Prostate gland (tissue), 2 donors: ENCODE data around the gene LYPD8. TPM values are rescaled to one million over a fixed set of nuclear protein-coding genes. Genes with fewer than 3 reads are reported as not detected.

Source experiments
- DNase-seq: peaks from one replicate; pipeline ENCODE4 v3.0.0-alpha.2; 2019; ENCODE audit warnings: low spot score
- H3K27ac ChIP-seq, 2 donors: fragments of 200-600 bp; sonication (generic); 2 replicates each; pipeline ENCODE4 v1.5.1; 2017 to 2019
- H3K27me3 ChIP-seq: fragments of 200-600 bp; sonication (generic); replicated peaks from 2 replicates; pipeline ENCODE4 v1.5.1; 2019; ENCODE audit not compliant: insufficient read depth
- H3K36me3 ChIP-seq, 2 donors: fragments of 200-600 bp; sonication (generic); 1 replicate in 1 of 2; 2 replicates in 1 of 2; pipeline versions ENCODE4 v1.5.1 to v1.8.1; 2017 to 2019
- H3K4me1 ChIP-seq: fragments of 200-600 bp; sonication (generic); replicated peaks from 2 replicates; pipeline ENCODE4 v1.5.1; 2019
- H3K4me3 ChIP-seq, 2 donors: fragments of 200-600 bp; sonication (generic); 2 replicates each; pipeline ENCODE4 v1.5.1; 2017 to 2019
- H3K9me3 ChIP-seq: fragments of 200-600 bp; sonication (generic); 2 replicates; pipeline ENCODE4 v1.5.1; 2017
- CTCF ChIP-seq, 4 experiments: fragments of 200-600 bp in 2 of 4; fragments of 450-650 bp in 2 of 4; sonication (generic) in 2 of 4; IDR thresholded peaks; 1 replicate in 3 of 4; 2 replicates in 1 of 4; pipeline ENCODE4 v1.5.1; 2016 to 2019; ENCODE audit warnings: antibody characterized with exemption in 4 of 4, mild to moderate bottlenecking in 2 of 4, moderate library complexity in 2 of 4
- POLR2A ChIP-seq: fragments of 450-650 bp; IDR thresholded peaks from one replicate; pipeline ENCODE4 v1.6.1; 2016; ENCODE audit warnings: antibody characterized with exemption, mild to moderate bottlenecking
- POLR2AphosphoS5 ChIP-seq: sonication (generic); formaldehyde crosslinking; IDR thresholded peaks from one replicate; pipeline ENCODE4 v1.6.1; 2017; ENCODE audit warnings: antibody characterized with exemption
- WGBS: methylation state at CpG from one replicate; pipeline ENCODE4 v1.1.5; 2018; 5-methylcytosine and 5-hydroxymethylcytosine counted together
- intact Hi-C: fragments of 100-400 bp; cut with DNase I; formaldehyde crosslinking; loops from one replicate; pipeline ENCODE4 v1.14.2; 2022
- total RNA-seq, 2 donors: library from RNA; depleted of rRNA; stranded (reverse); fragments of >200 nt; gene quantifications; one replicate each; pipeline ENCODE4 v1.1.0, GENCODE V29; 2016

The LYPD8 gene
- total RNA-seq, 2 donors from 2014 or later, result not detected

GRCh38 chr1:248697907-248698306 is 57.7 kb downstream of the LYPD8 start:
- Histone ChIP-seq H3K9me3 (no peaks in the 10 kb centered on the region), H3K27ac (no peak overlapping the region), H3K27me3 (no peaks in the 10 kb centered on the region), H3K4me1 (no peaks in the 10 kb centered on the region), H3K36me3 (no peaks in the 10 kb centered on the region), H3K4me3 (no peak overlapping the region)
- WGBS, result 63% methylated on average over 6 of the region's 6 CpGs
- no peak for DNase-seq
- no peak for TF ChIP-seq CTCF (IDR thresholded peaks at IDR 0.05)
- TF ChIP-seq POLR2A, result no peak
- no peak for TF ChIP-seq POLR2AphosphoS5
- intact Hi-C loops, result loop anchor here (5.0 kb wide), 1 partner anchor 109 kb away; no protein-coding TSS in a partner anchor

- 82% methylated on average over 3 of the region's 3 CpGs for WGBS
- Histone ChIP-seq H3K4me1 (no peaks in the 10 kb centered on the region), H3K27me3 (no peaks in the 10 kb centered on the region), H3K4me3 (no peak overlapping the region), H3K9me3 (no peaks in the 10 kb centered on the region), H3K36me3 (no peaks in the 10 kb centered on the region), H3K27ac (no peak overlapping the region)
- no peak for DNase-seq
- intact Hi-C loops, result loop anchor here (5.0 kb wide), 1 partner anchor 111 kb away; no protein-coding TSS in a partner anchor
- TF ChIP-seq CTCF (IDR thresholded peaks at IDR 0.05) (no peak), POLR2A (no peak), POLR2AphosphoS5 (no peak)
Measured at GRCh38 chr1:248696774-248697173, 58.8 kb downstream of the LYPD8 start.

GRCh38 chr1:248696261-248696660 is 59.3 kb downstream of the LYPD8 start:
- Histone ChIP-seq H3K4me1 (no peaks in the 10 kb centered on the region), H3K27ac (no peak overlapping the region), H3K4me3 (no peak overlapping the region), H3K36me3 (no peaks in the 10 kb centered on the region), H3K9me3 (no peaks in the 10 kb centered on the region), H3K27me3 (no peaks in the 10 kb centered on the region)
- intact Hi-C loops, result loop anchor here (5.0 kb wide), 1 partner anchor 111 kb away; no protein-coding TSS in a partner anchor
- WGBS, result 69% methylated on average over 3 of the region's 3 CpGs
- TF ChIP-seq CTCF (IDR thresholded peaks at IDR 0.05), result no peak
- no peak for TF ChIP-seq POLR2A
- TF ChIP-seq POLR2AphosphoS5, result no peak
- DNase-seq, result no peak

GRCh38 chr1:248695451-248696132 is 60.0 kb downstream of the LYPD8 start:
- TF ChIP-seq POLR2A (no peak), POLR2AphosphoS5 (no peak), CTCF (IDR thresholded peaks at IDR 0.05) (no peak)
- Histone ChIP-seq H3K4me3 (no peak overlapping the region), H3K36me3 (no peaks in the 10 kb centered on the region), H3K27me3 (no peaks in the 10 kb centered on the region), H3K9me3 (no peaks in the 10 kb centered on the region), H3K27ac (no peak overlapping the region), H3K4me1 (no peaks in the 10 kb centered on the region)
- intact Hi-C loops, result loop anchor here (5.0 kb wide), 1 partner anchor 112 kb away; no protein-coding TSS in a partner anchor
- no peak for DNase-seq
- 90% methylated on average over 13 of the region's 13 CpGs for WGBS

- no peak for DNase-seq
- WGBS, result 78% methylated on average over 46 of the region's 51 CpGs
- Histone ChIP-seq H3K4me3 (no peak overlapping the region), H3K27me3 (no peaks in the 10 kb centered on the region), H3K36me3 (no peaks in the 10 kb centered on the region), H3K27ac (no peak overlapping the region), H3K4me1 (no peaks in the 10 kb centered on the region), H3K9me3 (no peaks in the 10 kb centered on the region)
- TF ChIP-seq POLR2AphosphoS5, result no peak
- TF ChIP-seq CTCF (IDR thresholded peaks at IDR 0.05), result no peak
- no peak for TF ChIP-seq POLR2A
- intact Hi-C loops, result loop anchor here (5.0 kb wide), 1 partner anchor 64 kb away; no protein-coding TSS in a partner anchor
Measured at GRCh38 chr1:248691567-248692155, 63.9 kb downstream of the LYPD8 start.
